Calu3 (cell line): Measurements from ENCODE around the gene CSTF2. TPM values are rescaled to one million over a fixed set of nuclear protein-coding genes. Genes with fewer than 3 reads are reported as not detected.
A peak's percentile ranks its signal among the peaks of the same experiment; 100 is the strongest.

Source experiments
- BruUV-seq: library from RNA; stranded (reverse); fragments of 400-500 nt; replicated peaks from 2 replicates; lab custom pipeline; 2021; lab: Mats Ljungman, UMichigan
- CTCF ChIA-PET: fragments of 300-600 bp; sonication (Branson Sonifier 250); formaldehyde crosslinking; loops from one replicate; lab custom pipeline; 2022; ENCODE audit warnings: antibody characterized with exemption; lab: Charles Lee
- DNase-seq: peaks from one replicate; pipeline ENCODE4 v3.0.0; 2022
- H3K27ac Mint-ChIP-seq: one replicate; pipeline ENCODE4 v1.8.0; 2022; ENCODE audit warnings: mixed read lengths; ENCODE audit not compliant: unreplicated experiment
- H3K27me3 Mint-ChIP-seq: one replicate; pipeline ENCODE4 v1.8.0; 2022; ENCODE audit warnings: mixed read lengths; ENCODE audit not compliant: unreplicated experiment
- H3K36me3 Mint-ChIP-seq: one replicate; pipeline ENCODE4 v1.8.0; 2022; ENCODE audit warnings: mild to moderate bottlenecking, moderate library complexity, mixed read lengths; ENCODE audit not compliant: insufficient read depth, unreplicated experiment
- H3K4me1 Mint-ChIP-seq: one replicate; pipeline ENCODE4 v1.8.0; 2022; ENCODE audit warnings: mild to moderate bottlenecking, low read depth, mixed read lengths; ENCODE audit not compliant: unreplicated experiment
- H3K4me3 Mint-ChIP-seq: one replicate; pipeline ENCODE4 v1.8.0; 2022; ENCODE audit warnings: mild to moderate bottlenecking, low read depth, moderate library complexity, mixed read lengths; ENCODE audit not compliant: unreplicated experiment
- H3K9me3 Mint-ChIP-seq: one replicate; pipeline ENCODE4 v1.8.0; 2022; ENCODE audit warnings: low read depth, mixed read lengths; ENCODE audit not compliant: unreplicated experiment
- intact Hi-C: fragments of 100-400 bp; cut with micrococcal nuclease; formaldehyde crosslinking; loops from one replicate; pipeline ENCODE4 v1.10.0; 2022; ENCODE audit not compliant: unreplicated experiment
- total RNA-seq: library from RNA; stranded (reverse); gene quantifications from 2 replicates; pipeline ENCODE4 v1.2.3, GENCODE V29; 2022
- TF ChIP-seq, protein P1 (sequence below): fragments of 200-600 bp; IDR thresholded peaks from one replicate; pipeline ENCODE4 v1.8.0; 2022; ENCODE audit warnings: antibody characterized with exemption; ENCODE audit not compliant: unreplicated experiment

CSTF2 gene
- total RNA-seq, 1 experiment from 2014 or later = 66.3 TPM

DNA sequence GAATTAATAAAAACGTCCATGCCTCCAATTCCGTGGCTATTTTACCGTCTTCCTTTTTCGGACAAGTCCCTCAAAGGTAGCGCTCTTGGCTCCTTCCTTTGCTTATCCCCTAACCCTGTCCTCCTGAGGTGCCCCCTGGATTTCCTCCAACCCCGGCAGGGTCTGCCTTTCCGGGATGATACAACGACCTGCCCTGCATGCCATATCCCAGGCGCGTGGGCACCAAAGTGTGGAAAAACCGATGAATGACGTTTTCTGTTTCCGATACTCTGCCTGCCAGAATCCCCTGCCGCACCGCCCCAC is 706 bp upstream of the CSTF2 start:
- no peaks in the 10 kb centered on the region for H3K9me3 Mint-ChIP-seq
- TF ChIP-seq, protein P1, sequence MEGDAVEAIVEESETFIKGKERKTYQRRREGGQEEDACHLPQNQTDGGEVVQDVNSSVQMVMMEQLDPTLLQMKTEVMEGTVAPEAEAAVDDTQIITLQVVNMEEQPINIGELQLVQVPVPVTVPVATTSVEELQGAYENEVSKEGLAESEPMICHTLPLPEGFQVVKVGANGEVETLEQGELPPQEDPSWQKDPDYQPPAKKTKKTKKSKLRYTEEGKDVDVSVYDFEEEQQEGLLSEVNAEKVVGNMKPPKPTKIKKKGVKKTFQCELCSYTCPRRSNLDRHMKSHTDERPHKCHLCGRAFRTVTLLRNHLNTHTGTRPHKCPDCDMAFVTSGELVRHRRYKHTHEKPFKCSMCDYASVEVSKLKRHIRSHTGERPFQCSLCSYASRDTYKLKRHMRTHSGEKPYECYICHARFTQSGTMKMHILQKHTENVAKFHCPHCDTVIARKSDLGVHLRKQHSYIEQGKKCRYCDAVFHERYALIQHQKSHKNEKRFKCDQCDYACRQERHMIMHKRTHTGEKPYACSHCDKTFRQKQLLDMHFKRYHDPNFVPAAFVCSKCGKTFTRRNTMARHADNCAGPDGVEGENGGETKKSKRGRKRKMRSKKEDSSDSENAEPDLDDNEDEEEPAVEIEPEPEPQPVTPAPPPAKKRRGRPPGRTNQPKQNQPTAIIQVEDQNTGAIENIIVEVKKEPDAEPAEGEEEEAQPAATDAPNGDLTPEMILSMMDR = no peak
- TSS peak; percentile 96 for BruUV-seq
- peaks cover 8% of the 10 kb centered on the region for H3K4me1 Mint-ChIP-seq
- H3K27me3 Mint-ChIP-seq = no peaks in the 10 kb centered on the region
- H3K36me3 Mint-ChIP-seq = peaks cover 25% of the 10 kb centered on the region
- peak overlapping the region; percentile 84 for H3K27ac Mint-ChIP-seq
- DNase-seq = no peak
- H3K4me3 Mint-ChIP-seq = peak overlapping the region; percentile 73
- CTCF ChIA-PET = no interaction called here
- intact Hi-C loops = no loop called here

DNA sequence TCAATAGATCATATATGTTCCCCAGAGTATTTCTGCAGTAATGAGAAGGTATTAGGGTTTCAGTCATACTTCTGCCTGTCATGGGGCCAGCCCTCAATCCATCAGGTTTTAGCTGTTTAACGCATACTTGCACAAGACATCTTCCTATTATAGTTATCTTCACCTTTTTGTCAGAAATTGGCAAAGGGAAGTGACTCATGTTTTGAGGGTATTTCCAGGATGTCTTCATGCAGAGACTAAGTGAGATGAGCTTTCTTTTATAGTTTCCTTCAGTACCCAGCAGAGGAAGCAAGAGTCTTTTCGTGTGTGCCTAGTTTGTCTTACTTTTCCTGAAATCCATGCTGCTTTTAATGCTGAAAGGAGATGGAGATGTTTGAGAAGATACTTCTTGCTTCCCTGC is 9.5 kb downstream of the CSTF2 start:
- no TSS peak for BruUV-seq
- CTCF ChIA-PET = no interaction called here
- intact Hi-C loops = no loop called here
- H3K4me3 Mint-ChIP-seq = no peak overlapping the region
- H3K4me1 Mint-ChIP-seq = peaks cover 10% of the 10 kb centered on the region
- no peaks in the 10 kb centered on the region for H3K9me3 Mint-ChIP-seq
- TF ChIP-seq, protein P1 = no peak
- no peaks in the 10 kb centered on the region for H3K27me3 Mint-ChIP-seq
- DNase-seq = no peak
- H3K36me3 Mint-ChIP-seq = peaks cover 45% of the 10 kb centered on the region
- H3K27ac Mint-ChIP-seq = peak overlapping the region; percentile 23

DNA sequence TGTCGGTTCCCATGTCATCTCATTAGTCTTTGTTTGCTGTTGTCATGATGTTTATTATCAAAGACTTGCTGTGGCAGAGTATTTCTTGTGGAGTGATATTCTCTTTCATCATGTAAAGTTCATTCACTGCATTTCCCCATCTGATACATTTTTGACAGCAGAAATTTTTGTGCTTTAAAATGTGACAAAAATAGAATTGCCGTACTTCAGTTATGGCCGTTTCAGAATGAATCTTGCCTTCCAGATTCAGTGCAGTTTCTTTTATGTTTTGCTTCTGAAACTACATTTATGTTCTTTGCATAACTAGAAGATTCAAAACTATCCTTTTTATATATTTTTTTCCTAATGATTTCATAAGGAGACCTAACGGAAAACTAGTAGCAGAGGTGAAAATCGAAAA is 10.0 kb downstream of the CSTF2 start:
- peak overlapping the region; percentile 23 for H3K27ac Mint-ChIP-seq
- BruUV-seq = no TSS peak
- CTCF ChIA-PET = no interaction called here
- H3K4me1 Mint-ChIP-seq = peaks cover 10% of the 10 kb centered on the region
- DNase-seq = no peak
- intact Hi-C loops = no loop called here
- H3K27me3 Mint-ChIP-seq = no peaks in the 10 kb centered on the region
- H3K9me3 Mint-ChIP-seq = no peaks in the 10 kb centered on the region
- H3K4me3 Mint-ChIP-seq = no peak overlapping the region
- peaks cover 45% of the 10 kb centered on the region for H3K36me3 Mint-ChIP-seq
- TF ChIP-seq, protein P1 = no peak

- no peaks in the 10 kb centered on the region for H3K9me3 Mint-ChIP-seq
- CTCF ChIA-PET = no interaction called here
- TF ChIP-seq, protein P1 = no peak
- H3K36me3 Mint-ChIP-seq = peaks cover 45% of the 10 kb centered on the region
- peaks cover 10% of the 10 kb centered on the region for H3K4me1 Mint-ChIP-seq
- intact Hi-C loops = no loop called here
- no peak overlapping the region for H3K4me3 Mint-ChIP-seq
- no peak for DNase-seq
- BruUV-seq = no TSS peak
- H3K27me3 Mint-ChIP-seq = no peaks in the 10 kb centered on the region
- H3K27ac Mint-ChIP-seq = no peak overlapping the region
Measured at GRCh38 chrX:100830547-100830946, 10.4 kb downstream of the CSTF2 start.
